Ascending aorta (tissue), 2 donors: Measurements from ENCODE around the gene ZC3H18. TPM values are rescaled to one million over a fixed set of nuclear protein-coding genes. Genes with fewer than 3 reads are reported as not detected.

ENCODE experiments used
- DNase-seq, 2 donors: peaks; one replicate each; pipeline ENCODE4 v3.0.0-alpha.2; 2019; ENCODE audit warnings: low spot score in 2 of 2
- H3K27ac ChIP-seq, 2 donors: fragments of 200-600 bp; sonication (generic); one replicate each; pipeline ENCODE4 v1.5.1; 2016 to 2017; ENCODE audit warnings: mild to moderate bottlenecking in 1 of 2
- H3K27me3 ChIP-seq: fragments of 200-600 bp; sonication (generic); one replicate; pipeline ENCODE4 v1.5.1; 2017
- H3K36me3 ChIP-seq, 2 donors: fragments of 200-600 bp; sonication (generic); one replicate each; pipeline ENCODE4 v1.5.1; 2016
- H3K4me1 ChIP-seq, 2 donors: fragments of 200-600 bp; sonication (generic); one replicate each; pipeline ENCODE4 v1.5.1; 2016 to 2017; ENCODE audit warnings: mild to moderate bottlenecking in 1 of 2
- H3K4me3 ChIP-seq, 2 donors: fragments of 200-600 bp; sonication (generic); one replicate each; pipeline ENCODE4 v1.5.1; 2016 to 2017; ENCODE audit warnings: mild to moderate bottlenecking in 1 of 2
- H3K9me3 ChIP-seq, 2 donors: fragments of 200-600 bp; sonication (generic); one replicate each; pipeline ENCODE4 v1.5.1; 2016
- intact Hi-C: fragments of 100-400 bp; cut with DNase I; formaldehyde crosslinking; loops from one replicate; pipeline ENCODE4 v1.15.1; 2023
- total RNA-seq: library from RNA; depleted of rRNA; stranded (reverse); fragments of >200 nt; gene quantifications from one replicate; pipeline ENCODE4 v1.1.0, GENCODE V29; 2016
- TF ChIP-seq, protein P1 (sequence below), 3 experiments: fragments of 200-600 bp in 2 of 3; fragments of 450-650 bp in 1 of 3; sonication (generic) in 2 of 3; IDR thresholded peaks; one replicate each; pipeline ENCODE4 v1.5.1; 2016 to 2019; ENCODE audit warnings: antibody characterized with exemption in 3 of 3, mild to moderate bottlenecking in 1 of 3, moderate library complexity in 1 of 3

Gene ZC3H18
- total RNA-seq, 1 donor from 2014 or later = 36.3 TPM

DNA sequence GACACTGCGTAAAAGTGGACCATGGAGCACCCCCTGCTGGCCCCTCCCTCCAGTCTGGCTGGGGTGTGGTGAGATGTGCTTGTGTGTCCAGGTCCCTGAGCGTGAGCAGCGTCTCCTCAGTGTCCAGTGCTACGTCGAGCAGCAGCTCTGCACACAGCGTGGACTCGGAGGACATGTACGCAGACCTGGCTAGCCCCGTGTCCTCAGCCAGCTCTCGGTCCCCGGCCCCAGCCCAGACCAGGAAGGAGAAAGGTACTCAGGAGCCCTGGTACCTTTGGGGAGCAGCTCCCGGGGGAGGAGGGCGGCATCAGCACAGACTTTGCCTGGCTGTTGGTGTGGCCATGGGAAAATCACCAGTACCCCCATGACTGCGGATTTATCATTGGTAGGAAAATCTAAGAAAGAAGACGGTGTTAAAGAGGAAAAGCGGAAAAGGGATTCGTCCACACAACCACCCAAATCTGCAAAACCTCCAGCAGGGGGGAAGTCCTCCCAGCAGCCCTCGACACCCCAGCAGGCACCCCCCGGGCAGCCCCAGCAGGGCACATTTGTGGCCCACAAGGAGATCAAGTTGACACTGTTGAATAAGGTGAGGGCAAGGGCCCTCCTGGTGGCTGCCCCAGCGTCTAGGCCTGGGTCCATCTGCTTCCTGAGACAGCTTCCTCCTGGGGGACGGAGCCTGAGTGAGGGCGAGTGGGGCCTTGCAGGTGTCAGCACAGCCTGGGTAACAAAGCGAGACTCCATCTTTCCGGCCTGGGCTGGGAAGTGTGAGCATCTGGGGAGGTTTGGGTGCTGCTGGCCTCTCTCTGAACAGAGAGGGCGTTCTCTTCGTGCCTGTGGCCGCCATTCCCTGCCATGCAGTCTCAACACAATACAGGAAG lies 57.6 kb downstream of the ZC3H18 start:
- Histone ChIP-seq H3K9me3 (no peaks in the 10 kb centered on the region), H3K4me3 (no peak overlapping the region), H3K27me3 (no peaks in the 10 kb centered on the region), H3K4me1 (no peaks in the 10 kb centered on the region), H3K27ac (no peak overlapping the region), H3K36me3 (peaks cover 89 to 95% of the 10 kb centered on the region in 2 donors)
- DNase-seq = no peak
- TF ChIP-seq, protein P1, sequence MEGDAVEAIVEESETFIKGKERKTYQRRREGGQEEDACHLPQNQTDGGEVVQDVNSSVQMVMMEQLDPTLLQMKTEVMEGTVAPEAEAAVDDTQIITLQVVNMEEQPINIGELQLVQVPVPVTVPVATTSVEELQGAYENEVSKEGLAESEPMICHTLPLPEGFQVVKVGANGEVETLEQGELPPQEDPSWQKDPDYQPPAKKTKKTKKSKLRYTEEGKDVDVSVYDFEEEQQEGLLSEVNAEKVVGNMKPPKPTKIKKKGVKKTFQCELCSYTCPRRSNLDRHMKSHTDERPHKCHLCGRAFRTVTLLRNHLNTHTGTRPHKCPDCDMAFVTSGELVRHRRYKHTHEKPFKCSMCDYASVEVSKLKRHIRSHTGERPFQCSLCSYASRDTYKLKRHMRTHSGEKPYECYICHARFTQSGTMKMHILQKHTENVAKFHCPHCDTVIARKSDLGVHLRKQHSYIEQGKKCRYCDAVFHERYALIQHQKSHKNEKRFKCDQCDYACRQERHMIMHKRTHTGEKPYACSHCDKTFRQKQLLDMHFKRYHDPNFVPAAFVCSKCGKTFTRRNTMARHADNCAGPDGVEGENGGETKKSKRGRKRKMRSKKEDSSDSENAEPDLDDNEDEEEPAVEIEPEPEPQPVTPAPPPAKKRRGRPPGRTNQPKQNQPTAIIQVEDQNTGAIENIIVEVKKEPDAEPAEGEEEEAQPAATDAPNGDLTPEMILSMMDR (IDR thresholded peaks at IDR 0.05) = no peak
- intact Hi-C loops = no loop called here

DNA sequence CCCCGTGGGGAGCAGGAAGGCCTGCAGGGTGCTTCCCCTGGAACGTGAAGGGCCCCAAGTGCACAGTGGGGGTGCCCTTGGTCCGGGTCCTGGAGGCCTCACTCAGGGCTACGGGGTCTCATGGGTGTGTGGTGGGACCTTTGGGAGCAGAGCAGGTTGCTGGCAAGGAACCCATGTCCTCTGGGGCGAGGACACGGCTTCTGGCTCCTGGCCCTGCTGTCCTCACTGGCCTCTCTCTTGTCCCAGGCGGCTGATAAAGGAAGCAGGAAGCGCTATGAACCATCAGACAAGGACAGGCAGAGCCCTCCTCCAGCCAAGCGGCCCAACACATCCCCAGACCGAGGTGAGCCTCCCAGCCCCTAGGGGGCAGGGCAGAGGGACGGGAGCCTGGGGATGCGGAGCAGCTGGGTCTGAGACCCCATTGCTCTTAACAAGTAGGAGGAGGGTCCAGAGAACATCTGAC lies 58.3 kb downstream of the ZC3H18 start:
- no peaks in the 10 kb centered on the region for H3K9me3 ChIP-seq
- TF ChIP-seq, protein P1 (IDR thresholded peaks at IDR 0.05) = no peak
- H3K36me3 ChIP-seq = peaks cover 81 to 93% of the 10 kb centered on the region in 2 donors
- no peak for DNase-seq
- intact Hi-C loops = no loop called here
- no peaks in the 10 kb centered on the region for H3K4me1 ChIP-seq
- no peak overlapping the region for H3K27ac ChIP-seq
- H3K27me3 ChIP-seq = no peaks in the 10 kb centered on the region
- no peak overlapping the region for H3K4me3 ChIP-seq

- DNase-seq = no peak
- intact Hi-C loops = no loop called here
- H3K9me3 ChIP-seq = no peaks in the 10 kb centered on the region
- peaks cover 68 to 83% of the 10 kb centered on the region in 2 donors for H3K36me3 ChIP-seq
- no peaks in the 10 kb centered on the region for H3K27me3 ChIP-seq
- TF ChIP-seq, protein P1 (IDR thresholded peaks at IDR 0.05) = no peak
- no peak overlapping the region for H3K27ac ChIP-seq
- H3K4me3 ChIP-seq = no peak overlapping the region
- H3K4me1 ChIP-seq = peaks cover 0 to 4% of the 10 kb centered on the region in 2 donors
Measured at GRCh38 chr16:88629835-88630234, 59.6 kb downstream of the ZC3H18 start.

DNA sequence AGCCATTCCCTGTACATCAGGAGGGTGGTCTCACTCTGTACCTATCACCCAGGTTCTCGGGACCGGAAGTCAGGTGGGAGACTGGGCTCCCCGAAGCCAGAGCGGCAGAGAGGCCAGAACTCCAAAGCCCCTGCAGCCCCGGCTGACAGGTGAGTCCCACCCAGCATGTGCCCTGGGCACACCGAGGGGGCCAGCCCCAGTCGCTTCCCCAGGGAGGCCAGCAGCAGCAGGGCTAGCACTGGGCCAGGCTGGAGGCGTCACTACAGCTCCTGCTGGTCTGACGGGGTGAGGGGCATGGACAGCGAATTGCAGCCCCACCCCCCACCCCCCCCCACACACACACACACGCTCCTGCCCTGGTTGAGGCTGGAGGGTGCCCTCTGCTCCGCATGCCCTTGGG lies 60.2 kb downstream of the ZC3H18 start:
- Histone ChIP-seq H3K27me3 (no peaks in the 10 kb centered on the region), H3K9me3 (no peaks in the 10 kb centered on the region), H3K36me3 (peaks cover 63 to 77% of the 10 kb centered on the region in 2 donors), H3K27ac (no peak overlapping the region), H3K4me3 (no peak overlapping the region), H3K4me1 (peaks cover 0 to 4% of the 10 kb centered on the region in 2 donors)
- no peak for DNase-seq
- intact Hi-C loops = no loop called here
- TF ChIP-seq, protein P1 (IDR thresholded peaks at IDR 0.05) = no peak

DNA sequence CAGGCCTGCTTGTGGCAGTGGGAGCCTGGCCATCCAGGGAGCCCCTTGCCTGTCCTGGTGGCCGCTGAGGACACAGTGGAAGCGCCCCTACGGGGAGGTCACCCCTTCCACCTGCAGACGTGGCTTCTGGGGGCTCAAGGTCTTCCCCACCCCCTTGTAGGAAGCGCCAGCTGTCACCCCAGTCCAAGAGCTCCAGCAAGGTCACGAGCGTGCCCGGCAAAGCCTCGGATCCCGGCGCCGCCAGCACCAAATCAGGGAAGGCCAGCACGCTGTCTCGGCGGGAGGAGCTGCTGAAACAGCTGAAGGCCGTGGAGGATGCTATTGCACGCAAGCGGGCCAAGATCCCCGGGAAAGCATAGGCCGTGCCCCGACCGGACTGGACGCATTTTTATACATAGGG lies 60.7 kb downstream of the ZC3H18 start:
- intact Hi-C loops = no loop called here
- Histone ChIP-seq H3K27me3 (no peaks in the 10 kb centered on the region), H3K27ac (no peak overlapping the region), H3K9me3 (no peaks in the 10 kb centered on the region), H3K4me1 (peaks cover 0 to 4% of the 10 kb centered on the region in 2 donors), H3K4me3 (no peak overlapping the region), H3K36me3 (peaks cover 60 to 74% of the 10 kb centered on the region in 2 donors)
- DNase-seq = no peak
- TF ChIP-seq, protein P1 (IDR thresholded peaks at IDR 0.05) = no peak
